MCF 10A (cell line): Measurements from ENCODE around the gene RFWD3. TPM values are rescaled to one million over a fixed set of nuclear protein-coding genes. Genes with fewer than 3 reads are reported as not detected.
A peak's percentile ranks its signal among the peaks of the same experiment; 100 is the strongest.
"Not testable (repeated sequence)": the region's sequence is repeated elsewhere in the genome, so short reads cannot be mapped to it uniquely, and the experiment has no call there.

ENCODE experiments used
- BruUV-seq: library from RNA; stranded (reverse); fragments of 400-500 nt; replicated peaks from 2 replicates; lab custom pipeline; 2021; lab: Mats Ljungman, UMichigan
- CTCF ChIA-PET: fragments of 300-600 bp; sonication (Branson Sonifier 250); formaldehyde crosslinking; extraction: SDS; loops from one replicate; lab custom pipeline; 2021; ENCODE audit warnings: antibody characterized with exemption, inconsistent platforms; lab: Yijun Ruan, JAX
- POLR2A ChIA-PET: fragments of 300-600, 350-650 bp; sonication (Branson Sonifier 250); formaldehyde crosslinking; extraction: SDS; loops from one replicate; lab custom pipeline; 2020; ENCODE audit warnings: antibody characterized with exemption, inconsistent platforms; lab: Yijun Ruan, JAX
- DNase-seq: peaks from one replicate; pipeline ENCODE4 v3.0.0-alpha.2; 2018; ENCODE audit not compliant: unreplicated experiment
- H3K27ac Mint-ChIP-seq: one replicate; pipeline ENCODE4 v1.8.0; 2022; ENCODE audit warnings: mild to moderate bottlenecking, low read depth, mixed read lengths; ENCODE audit not compliant: unreplicated experiment
- H3K27me3 Mint-ChIP-seq: one replicate; pipeline ENCODE4 v1.8.0; 2022; ENCODE audit warnings: mixed read lengths; ENCODE audit not compliant: insufficient read depth, unreplicated experiment
- H3K36me3 Mint-ChIP-seq: one replicate; pipeline ENCODE4 v1.8.0; 2022; ENCODE audit warnings: mild to moderate bottlenecking, moderate library complexity, mixed read lengths; ENCODE audit not compliant: insufficient read depth, unreplicated experiment
- H3K4me1 Mint-ChIP-seq: one replicate; pipeline ENCODE4 v1.8.0; 2022; ENCODE audit warnings: mixed read lengths; ENCODE audit not compliant: insufficient read depth, unreplicated experiment
- H3K4me3 Mint-ChIP-seq: one replicate; pipeline ENCODE4 v1.8.0; 2022; ENCODE audit warnings: mild to moderate bottlenecking, moderate library complexity, mixed read lengths; ENCODE audit not compliant: unreplicated experiment
- H3K9me3 Mint-ChIP-seq: one replicate; pipeline ENCODE4 v1.8.0; 2022; ENCODE audit warnings: mixed read lengths; ENCODE audit not compliant: unreplicated experiment
- intact Hi-C: fragments of 100-400 bp; cut with micrococcal nuclease; formaldehyde crosslinking; loops from 2 replicates; pipeline ENCODE4 v1.14.1; 2022
- total RNA-seq: library from RNA; stranded (reverse); gene quantifications from 2 replicates; pipeline ENCODE4 v1.2.3, GENCODE V29; 2022
- TF ChIP-seq, protein P1 (sequence below): fragments of 200-600 bp; IDR thresholded peaks from one replicate; pipeline ENCODE4 v1.8.0; 2022; ENCODE audit warnings: antibody characterized with exemption, mild to moderate bottlenecking; ENCODE audit not compliant: unreplicated experiment

The RFWD3 gene
- total RNA-seq, 1 experiment from 2014 or later = 33.7 TPM

GRCh38 chr16:74659041-74659440, 7.6 kb downstream of the RFWD3 start:
- Mint-ChIP-seq H3K27ac (no peak overlapping the region), H3K36me3 (peaks cover 68% of the 10 kb centered on the region), H3K27me3 (no peaks in the 10 kb centered on the region), H3K4me1 (peaks cover 9% of the 10 kb centered on the region), H3K9me3 (no peaks in the 10 kb centered on the region), H3K4me3 (no peak overlapping the region)
- no peak for DNase-seq
- TF ChIP-seq, protein P1, sequence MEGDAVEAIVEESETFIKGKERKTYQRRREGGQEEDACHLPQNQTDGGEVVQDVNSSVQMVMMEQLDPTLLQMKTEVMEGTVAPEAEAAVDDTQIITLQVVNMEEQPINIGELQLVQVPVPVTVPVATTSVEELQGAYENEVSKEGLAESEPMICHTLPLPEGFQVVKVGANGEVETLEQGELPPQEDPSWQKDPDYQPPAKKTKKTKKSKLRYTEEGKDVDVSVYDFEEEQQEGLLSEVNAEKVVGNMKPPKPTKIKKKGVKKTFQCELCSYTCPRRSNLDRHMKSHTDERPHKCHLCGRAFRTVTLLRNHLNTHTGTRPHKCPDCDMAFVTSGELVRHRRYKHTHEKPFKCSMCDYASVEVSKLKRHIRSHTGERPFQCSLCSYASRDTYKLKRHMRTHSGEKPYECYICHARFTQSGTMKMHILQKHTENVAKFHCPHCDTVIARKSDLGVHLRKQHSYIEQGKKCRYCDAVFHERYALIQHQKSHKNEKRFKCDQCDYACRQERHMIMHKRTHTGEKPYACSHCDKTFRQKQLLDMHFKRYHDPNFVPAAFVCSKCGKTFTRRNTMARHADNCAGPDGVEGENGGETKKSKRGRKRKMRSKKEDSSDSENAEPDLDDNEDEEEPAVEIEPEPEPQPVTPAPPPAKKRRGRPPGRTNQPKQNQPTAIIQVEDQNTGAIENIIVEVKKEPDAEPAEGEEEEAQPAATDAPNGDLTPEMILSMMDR = no peak
- ChIA-PET POLR2A (interaction anchor here (1.6 to 2.6 kb wide), 2 partner anchors 8 to 23 kb away, joined by 3 to 9 read pairs; partner anchors contain the start of gene RFWD3), CTCF (interaction anchor here (0.7 to 2.1 kb wide), 4 partner anchors 8 to 540 kb away, joined by 3 to 11 read pairs (median 3); no protein-coding TSS in a partner anchor)
- intact Hi-C loops = no loop called here
- BruUV-seq = no TSS peak

DNA sequence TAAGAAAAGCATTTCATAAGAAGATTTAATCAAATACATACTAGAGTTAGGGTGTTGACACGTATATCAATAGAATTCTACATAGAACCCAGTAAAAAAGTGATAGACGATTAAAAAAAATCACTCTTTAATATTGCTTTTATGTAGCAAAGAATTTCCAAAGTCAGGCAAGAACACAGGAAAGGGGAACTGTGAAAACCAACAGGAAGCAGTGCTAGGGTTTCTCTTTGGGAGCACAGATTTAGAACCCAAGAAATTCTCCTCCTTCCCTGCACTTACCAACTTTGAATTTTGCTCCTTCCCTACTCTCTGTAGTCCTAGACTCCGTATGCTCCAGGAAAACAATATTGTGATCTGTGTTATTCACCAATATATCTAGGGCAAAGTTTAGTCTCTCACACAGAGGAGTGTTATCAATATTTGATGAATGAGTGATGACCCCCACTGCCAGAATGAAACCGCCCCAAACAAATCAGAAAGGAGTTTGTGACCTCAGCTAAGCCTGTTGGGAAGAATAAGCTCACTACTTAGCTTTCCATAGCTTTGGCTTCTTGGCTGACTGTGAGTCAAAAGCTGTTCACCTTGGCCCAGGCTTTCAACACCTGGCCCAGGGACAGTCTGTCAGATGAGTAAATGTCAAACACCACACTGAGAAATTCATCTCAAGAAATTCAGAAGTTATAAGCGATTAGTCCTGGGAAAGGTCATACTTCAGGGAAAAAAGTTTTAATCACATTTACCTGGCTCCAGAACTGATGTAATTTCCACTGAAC, 8.6 kb downstream of the RFWD3 start:
- Mint-ChIP-seq H3K4me3 (no peak overlapping the region), H3K27ac (no peak overlapping the region), H3K36me3 (peaks cover 66% of the 10 kb centered on the region), H3K9me3 (no peaks in the 10 kb centered on the region), H3K27me3 (no peaks in the 10 kb centered on the region), H3K4me1 (peaks cover 13% of the 10 kb centered on the region)
- ChIA-PET POLR2A (interaction anchor here (1.6 to 2.6 kb wide), 2 partner anchors 9 to 22 kb away, joined by 3 to 9 read pairs; partner anchors contain the start of gene RFWD3), CTCF (interaction anchor here (0.6 to 2.1 kb wide), 3 partner anchors 7 to 245 kb away, joined by 3 to 11 read pairs (median 4); no protein-coding TSS in a partner anchor)
- TF ChIP-seq, protein P1 = no peak
- DNase-seq = no peak
- intact Hi-C loops = no loop called here
- no TSS peak for BruUV-seq

DNA sequence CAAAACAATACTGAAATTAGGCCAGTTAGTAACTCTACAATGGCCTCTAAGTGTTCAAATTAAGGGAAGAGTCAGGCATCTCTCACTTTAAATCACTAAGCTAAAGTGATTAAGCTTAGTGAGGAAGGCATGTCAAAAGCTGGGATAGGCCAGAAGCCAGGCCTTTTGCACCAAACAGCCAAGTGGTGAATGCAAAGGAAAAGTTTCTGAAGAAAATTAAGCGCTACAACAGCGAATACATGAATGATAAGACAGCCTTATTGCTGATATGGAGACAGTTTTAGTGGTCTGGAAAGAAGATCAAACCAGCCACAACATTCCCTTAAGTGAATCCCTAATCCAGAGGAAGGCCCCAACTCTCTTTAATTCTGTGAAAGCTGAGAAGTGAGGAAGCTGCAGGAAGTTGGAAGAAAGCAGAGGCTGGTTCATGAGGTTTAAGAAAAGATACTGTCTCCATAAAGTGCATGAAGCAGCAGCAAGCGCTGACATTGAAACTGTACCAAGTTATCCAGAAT, 12.1 kb downstream of the RFWD3 start:
- ChIA-PET POLR2A (interaction anchor here (0.7 kb wide), 2 partner anchors 175 to 191 kb away, joined by 3 read pairs; no protein-coding TSS in a partner anchor), CTCF (no interaction called here)
- no peak overlapping the region for H3K4me3 Mint-ChIP-seq
- H3K27ac Mint-ChIP-seq = no peak overlapping the region
- TF ChIP-seq, protein P1 = no peak
- H3K36me3 Mint-ChIP-seq = peaks cover 61% of the 10 kb centered on the region
- BruUV-seq = no TSS peak
- peaks cover 24% of the 10 kb centered on the region for H3K4me1 Mint-ChIP-seq
- no peaks in the 10 kb centered on the region for H3K27me3 Mint-ChIP-seq
- no peak for DNase-seq
- no peaks in the 10 kb centered on the region for H3K9me3 Mint-ChIP-seq
- intact Hi-C loops = no loop called here

DNA sequence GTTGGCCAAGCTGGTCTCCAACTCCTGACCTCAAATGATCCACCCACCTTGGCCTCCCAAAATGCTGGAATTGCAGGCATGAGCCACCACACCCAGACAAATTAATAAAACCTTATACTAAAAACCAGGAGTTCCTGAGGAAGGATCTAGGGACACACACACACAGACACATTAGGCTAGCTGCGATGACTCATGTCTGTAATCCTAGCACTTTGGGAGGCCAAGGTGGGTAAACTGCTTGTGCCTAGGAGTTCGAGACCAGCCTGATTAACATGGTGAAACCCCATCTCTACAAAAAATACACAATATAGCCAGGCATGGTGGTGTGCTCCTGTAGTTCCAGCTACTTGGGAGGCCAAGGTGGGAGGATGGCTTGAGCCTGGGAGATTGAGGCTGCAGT, 13.8 kb downstream of the RFWD3 start:
- peaks cover 24% of the 10 kb centered on the region for H3K4me1 Mint-ChIP-seq
- intact Hi-C loops, BruUV-seq, H3K9me3 Mint-ChIP-seq, H3K27me3 Mint-ChIP-seq, H3K4me3 Mint-ChIP-seq: not testable (repeated sequence)
- POLR2A ChIA-PET = interaction anchor here (0.6 to 2.7 kb wide), 4 partner anchors 9 to 168 kb away, joined by 3 to 13 read pairs (median 6); partner anchors contain the start of genes MLKL and RFWD3
- H3K36me3 Mint-ChIP-seq = peaks cover 61% of the 10 kb centered on the region
- CTCF ChIA-PET = interaction anchor here (0.6 to 2.9 kb wide), 5 partner anchors 12 to 30 kb away, joined by 3 to 6 read pairs (median 5); no protein-coding TSS in a partner anchor
- peak overlapping the region; percentile 74 for H3K27ac Mint-ChIP-seq
- peak; percentile 31 for DNase-seq
